Suppressor macrophage (primary cell): ENCODE results near the gene SLAMF9.
A peak's percentile ranks its signal among the peaks of the same experiment; 100 is the strongest.
"Not testable (repeated sequence)": the region's sequence is repeated elsewhere in the genome, so short reads cannot be mapped to it uniquely, and the experiment has no call there.

Source experiments
- DNase-seq, 4 experiments: peaks; one replicate each; pipeline ENCODE4 v3.0.0-alpha.2; 2020 to 2022

The SLAMF9 gene

GRCh38 chr1:159920202-159920601 is 33.8 kb downstream of the SLAMF9 start:
- no peak for DNase-seq

- DNase-seq: no peak
Measured at GRCh38 chr1:159919236-159919865, 34.7 kb downstream of the SLAMF9 start.

GRCh38 chr1:159918352-159919200 is 35.5 kb downstream of the SLAMF9 start:
- no peak for DNase-seq

- DNase-seq: no peak
Measured at GRCh38 chr1:159917533-159918351, 36.3 kb downstream of the SLAMF9 start.

GRCh38 chr1:159916242-159917051 is 37.6 kb downstream of the SLAMF9 start:
- no peak for DNase-seq

GRCh38 chr1:159915571-159916241 is 38.3 kb downstream of the SLAMF9 start:
- no peak for DNase-seq

- DNase-seq: no peak
Measured at GRCh38 chr1:159914252-159915018, 39.6 kb downstream of the SLAMF9 start.

- DNase-seq: no peak
Measured at GRCh38 chr1:159913451-159914192, 40.4 kb downstream of the SLAMF9 start.

- DNase-seq: peak; percentile 25 to 61 (median 50)
Measured at GRCh38 chr1:159911326-159912070, 42.5 kb downstream of the SLAMF9 start.

- no peak for DNase-seq
Measured at GRCh38 chr1:159908031-159908940, 45.8 kb downstream of the SLAMF9 start.

- DNase-seq: no peak
Measured at GRCh38 chr1:159906960-159907359, 47.1 kb downstream of the SLAMF9 start.

- DNase-seq: not testable (repeated sequence)
Measured at GRCh38 chr1:159904036-159904435, 50.0 kb downstream of the SLAMF9 start.

GRCh38 chr1:159902541-159902940 is 51.5 kb downstream of the SLAMF9 start:
- DNase-seq: peak in 1 of 4 experiments; percentile 48
